ENCODE results near the gene HYI.

The HYI gene

DNA sequence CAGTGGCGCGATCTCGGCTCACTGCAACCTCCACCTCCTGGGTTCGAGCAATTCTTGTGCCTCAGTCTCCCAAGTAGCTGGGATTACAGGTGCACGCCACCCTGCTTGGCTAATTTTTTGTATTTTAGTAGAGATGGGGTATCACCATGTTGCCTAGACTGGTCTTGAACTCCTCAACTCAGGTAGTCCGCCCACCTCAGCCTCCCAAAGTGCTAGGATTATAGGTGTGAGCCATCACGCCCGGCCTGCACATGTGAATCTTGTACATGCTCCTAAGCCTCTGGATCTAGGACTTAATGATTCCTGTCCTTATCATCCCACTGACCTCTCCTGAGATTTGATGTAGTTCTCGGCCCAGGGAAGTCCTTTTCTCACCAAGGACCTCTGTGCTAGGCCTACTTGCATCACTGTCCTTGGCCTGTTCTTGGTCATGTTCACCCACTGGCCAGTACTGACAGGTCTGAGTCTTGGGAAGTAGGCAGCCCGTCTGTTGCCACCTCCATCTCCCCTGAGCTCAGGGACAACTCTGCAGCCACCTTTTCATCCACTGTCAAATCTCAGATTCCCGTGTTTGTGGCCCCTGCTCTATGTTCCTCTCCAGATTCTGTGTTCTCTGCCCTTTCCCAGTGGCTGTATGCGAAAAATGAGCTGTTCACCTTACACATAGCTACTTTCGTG is 9.4 kb downstream of the HYI start:
- DNase-seq, result no peak

DNA sequence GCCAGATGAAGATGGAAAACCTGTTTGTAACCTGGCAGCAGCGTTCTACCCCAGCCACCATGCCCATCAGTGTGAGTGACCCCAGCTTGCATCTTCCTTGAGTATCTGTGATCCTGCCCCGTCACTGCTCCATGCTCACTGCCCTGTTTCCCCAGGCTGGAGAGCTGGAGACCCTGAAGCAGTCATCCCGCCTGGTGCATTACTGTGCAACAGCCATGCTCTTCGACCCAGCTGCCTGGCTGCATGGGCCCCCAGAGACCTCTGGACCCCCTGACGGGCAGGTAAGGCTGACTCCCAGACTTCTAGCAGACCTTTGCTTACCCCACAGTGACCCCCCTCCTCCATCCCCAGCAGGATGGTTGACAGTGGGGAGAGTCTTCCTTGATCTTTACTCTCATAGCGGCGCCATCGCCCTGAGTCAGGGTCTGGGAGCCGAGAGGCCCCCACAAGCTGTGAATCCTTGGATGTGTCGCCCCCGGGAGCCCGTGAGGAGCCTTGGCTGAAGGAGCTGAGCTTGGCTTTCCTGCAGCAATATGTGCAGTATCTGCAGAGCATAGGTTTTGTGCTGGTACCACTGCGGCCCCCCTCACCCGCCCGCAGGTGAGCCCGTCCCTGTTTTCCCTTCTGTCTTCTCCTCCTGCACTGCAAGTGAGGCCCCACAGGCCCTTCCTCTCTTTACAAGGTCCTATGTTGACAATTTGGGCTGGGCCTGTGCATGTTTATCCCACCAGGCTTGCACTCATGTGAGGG is 10.4 kb downstream of the HYI start:
- DNase-seq, result no peak

DNA sequence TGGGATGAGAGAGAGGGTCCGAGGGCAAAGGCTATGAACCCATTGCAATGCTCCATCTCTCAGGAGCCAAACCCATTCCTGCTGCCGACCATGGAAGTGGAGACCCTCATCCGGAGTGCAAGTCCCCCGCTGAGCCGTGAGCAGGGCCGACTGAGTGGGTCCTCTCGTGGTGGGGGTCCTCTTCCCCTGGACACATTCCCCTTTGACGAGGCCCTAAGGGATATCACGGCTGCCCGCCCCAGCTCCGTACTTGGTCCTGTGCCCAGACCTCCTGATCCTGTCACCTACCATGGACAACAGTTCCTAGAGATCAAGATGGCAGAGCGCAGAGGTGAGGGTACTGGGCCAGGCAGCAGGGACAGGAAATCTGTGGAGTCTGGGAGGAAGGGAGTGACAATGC is 11.0 kb downstream of the HYI start:
- DNase-seq, result no peak

DNA sequence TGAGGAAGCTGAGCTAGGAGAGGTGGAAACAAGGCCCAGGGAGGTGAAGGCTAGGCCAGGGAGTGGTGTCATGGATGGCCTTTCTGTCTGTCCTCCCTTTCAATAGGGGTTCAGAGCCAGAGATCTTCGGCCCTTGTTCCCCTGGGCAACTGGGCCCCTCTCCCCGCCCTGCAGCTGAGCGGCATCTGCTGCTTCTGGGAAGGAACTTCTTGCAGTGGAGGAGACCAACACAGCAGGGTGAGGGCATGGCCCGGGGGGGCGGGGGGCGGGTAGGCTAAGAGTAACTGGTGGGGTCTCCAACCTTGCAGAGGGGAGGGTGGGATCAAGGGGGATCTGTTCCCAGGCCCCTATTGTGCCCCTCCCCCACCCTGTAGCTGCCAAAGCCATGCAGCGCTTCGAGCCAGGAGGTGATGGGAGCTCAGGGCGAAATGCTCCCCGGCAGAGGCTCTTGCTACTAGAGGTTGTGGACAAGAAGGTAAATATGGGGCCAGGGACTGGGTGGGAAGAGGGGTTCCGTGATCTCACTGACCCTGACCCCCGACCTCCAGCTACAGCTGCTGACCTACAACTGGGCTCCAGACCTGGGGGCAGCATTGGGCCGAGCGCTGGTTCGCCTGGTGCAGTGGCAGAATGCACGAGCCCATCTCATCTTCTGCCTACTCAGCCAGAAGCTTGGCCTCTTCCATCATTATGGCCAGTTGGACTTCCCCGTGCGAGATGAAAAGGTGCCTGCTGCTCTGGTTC is 11.7 kb downstream of the HYI start:
- DNase-seq, result no peak

DNA sequence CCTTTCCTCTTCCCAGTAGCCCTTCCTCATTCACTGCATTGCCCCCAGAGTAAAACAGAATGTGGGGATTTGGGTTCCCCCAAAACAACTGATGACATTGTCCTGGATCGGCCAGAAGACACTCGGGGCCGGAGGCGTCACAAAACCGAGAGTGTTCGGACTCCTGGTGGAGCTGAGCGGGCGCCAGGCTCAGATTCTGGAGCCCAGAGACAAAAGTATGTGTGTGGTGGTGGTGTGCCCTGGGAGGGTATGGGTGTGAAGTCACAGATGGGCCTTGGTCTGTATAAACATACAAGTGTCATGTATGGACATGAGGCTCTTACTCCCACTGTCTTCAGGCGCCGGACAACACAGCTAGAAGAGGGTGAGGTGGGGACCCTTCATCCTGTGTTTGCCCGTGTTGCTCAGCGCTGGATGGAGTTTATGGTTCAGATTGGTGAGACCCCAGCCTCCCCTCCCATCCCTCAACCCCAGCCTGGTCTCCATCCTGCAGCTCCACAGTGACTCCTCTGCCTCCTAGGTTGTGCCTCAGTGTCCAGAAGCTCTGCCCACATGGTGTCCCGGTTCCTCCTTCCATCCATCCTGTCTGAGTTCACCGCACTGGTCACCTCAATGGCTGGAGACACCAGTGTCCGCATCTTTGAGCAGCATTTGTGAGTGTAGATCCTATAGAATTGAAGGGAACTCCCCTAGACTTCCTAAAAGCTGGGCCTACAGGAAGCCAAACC is 12.4 kb downstream of the HYI start:
- no peak for DNase-seq

DNA sequence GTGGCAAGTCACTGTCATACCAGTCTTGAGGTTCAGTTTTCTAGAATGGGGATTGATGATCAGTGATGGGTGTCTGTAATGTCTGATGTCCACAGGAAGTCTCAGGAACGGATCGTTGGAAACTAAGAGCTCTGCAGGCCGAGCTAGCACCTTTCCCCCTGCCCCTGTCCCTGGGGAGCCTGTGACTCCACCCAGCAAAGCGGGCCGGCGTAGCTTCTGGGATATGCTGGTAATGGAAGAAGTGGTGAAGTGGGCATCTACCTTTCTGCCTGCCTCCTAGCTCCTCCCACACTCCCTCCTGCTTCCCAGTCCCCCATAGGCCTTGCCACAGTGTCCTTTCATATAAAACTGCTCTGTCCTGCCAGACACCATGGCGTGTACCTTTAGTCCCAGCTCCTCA is 13.4 kb downstream of the HYI start:
- DNase-seq, result peak; percentile 44

DNA sequence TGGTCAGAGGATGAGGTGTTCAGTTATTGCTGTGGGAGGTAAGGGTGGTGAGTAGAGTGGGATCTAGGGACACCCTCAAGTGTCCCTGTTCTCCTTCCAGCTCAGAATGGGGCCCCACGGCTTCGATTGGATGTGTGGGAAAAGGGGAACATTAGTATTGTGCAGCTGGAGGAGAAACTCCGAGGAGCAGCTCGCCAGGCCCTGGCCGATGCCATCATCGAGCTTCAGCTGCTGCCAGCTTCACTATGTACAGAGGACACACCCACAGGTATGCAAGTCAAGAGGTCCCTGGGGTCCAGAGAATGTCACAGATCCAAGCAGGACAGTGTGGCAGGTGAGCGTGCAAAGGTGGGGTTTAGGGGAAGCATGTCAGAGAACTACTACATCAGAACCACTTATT is 13.9 kb downstream of the HYI start:
- peak; percentile 92 for DNase-seq

DNA sequence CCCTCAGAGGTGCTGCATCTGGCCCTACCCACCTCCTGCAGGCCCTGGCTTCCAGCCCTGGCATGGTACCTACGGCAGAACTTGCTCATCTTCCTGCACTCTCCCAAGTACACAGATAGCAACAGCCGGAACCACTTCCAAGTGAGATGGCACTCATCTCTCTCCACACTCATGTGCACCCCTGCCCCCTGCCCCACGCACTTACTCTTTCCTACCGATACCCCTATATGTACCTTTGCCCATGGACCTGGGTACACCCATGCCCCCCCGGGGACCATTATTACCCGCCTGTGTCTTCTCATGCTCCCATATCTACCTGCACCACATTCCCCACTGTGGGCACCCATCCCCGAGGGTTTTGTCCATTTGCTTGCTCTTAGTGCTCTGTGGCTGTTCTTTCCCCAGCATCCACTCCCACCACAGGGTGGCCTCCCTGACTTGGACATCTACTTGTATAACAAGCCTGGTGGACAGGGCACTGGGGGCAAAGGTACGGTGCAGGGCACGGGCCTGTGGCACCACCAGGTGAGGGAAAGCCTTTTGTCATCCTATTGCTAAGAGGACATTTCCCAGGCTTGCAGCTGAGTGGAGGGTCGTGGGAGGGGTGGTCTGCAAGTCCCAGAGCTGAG is 14.7 kb downstream of the HYI start:
- no peak for DNase-seq

DNA sequence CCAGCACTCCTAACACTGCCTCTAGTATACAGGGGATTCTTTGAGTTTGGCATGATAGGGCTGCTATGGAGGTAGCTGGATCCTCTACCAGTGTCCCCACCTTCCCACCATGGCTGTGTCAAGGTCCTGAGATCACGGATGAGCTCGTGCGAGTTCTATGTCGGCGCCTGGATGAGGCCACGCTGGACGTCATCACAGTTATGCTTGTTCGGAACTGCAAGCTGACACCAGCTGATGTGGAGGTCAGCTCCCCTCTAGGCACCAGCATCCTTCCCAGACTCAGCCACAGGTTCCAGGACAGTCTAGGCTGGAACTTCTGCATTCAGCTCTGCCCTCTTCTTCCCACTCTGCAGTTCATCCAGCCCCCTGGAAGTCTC is 15.2 kb downstream of the HYI start:
- DNase-seq, result no peak

DNA sequence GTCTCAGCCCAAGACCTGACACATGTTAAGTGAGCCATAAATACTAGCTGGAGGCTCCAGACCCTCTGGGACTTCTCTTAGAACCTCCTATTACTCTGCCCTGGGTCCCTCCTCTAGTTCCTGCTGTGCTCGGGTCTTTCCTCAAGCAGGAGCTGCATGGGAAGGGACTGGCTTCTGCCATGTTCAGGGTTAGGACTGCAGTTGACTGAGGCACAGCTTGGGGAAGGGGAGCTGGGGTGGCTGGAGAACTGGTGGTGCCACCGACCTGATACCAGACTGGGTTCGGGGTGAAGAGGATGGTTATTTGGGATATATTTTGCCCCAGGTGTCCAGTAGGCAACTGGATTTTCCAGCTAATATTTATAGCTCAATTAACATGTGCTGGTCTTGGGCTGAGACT is 15.7 kb downstream of the HYI start:
- DNase-seq, result no peak

DNA sequence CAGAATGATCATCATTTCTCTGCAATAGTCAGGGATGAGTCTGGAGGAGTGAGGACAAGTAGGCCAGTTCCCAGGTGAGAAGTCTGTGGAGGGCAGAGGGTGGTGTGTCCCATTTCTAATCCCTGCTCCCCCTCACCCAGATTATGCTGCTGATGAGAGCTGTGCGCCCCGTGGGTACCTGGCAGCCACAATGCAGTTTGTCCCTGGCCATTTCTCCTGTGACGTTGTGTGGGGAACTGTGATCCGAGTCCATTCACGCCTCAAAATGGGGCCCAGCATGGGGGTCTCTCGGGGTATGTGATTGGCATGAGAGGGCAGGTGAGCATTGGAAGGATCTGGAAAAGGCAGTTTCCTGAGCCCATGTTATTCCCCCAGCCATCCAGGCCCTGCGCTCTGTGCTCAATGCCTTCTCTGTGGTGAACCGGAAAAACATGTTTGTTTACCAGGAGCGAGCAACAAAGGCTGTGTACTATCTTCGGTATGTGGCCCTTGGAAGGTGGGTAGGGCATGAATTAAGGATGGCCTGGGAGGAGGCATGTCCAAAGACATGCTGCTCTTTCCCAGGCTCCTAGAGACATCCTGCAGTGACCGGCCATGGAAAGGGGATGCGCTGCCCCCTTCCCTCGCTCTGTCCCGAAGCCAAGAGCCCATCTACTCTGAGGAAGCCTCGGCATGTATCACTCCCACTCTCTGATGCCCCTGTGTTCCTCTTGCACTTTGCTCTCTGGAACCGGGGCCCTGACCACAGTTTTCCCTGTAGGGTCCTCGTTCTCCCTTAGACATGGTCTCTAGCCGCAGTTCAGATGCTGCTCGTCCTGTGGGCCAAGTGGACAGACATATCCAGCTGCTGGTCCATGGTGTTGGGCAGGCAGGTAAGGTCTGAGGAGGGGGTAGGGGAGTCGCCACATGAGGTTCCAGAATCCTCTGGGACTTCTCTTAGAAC is 16.4 kb downstream of the HYI start:
- no peak for DNase-seq

DNA sequence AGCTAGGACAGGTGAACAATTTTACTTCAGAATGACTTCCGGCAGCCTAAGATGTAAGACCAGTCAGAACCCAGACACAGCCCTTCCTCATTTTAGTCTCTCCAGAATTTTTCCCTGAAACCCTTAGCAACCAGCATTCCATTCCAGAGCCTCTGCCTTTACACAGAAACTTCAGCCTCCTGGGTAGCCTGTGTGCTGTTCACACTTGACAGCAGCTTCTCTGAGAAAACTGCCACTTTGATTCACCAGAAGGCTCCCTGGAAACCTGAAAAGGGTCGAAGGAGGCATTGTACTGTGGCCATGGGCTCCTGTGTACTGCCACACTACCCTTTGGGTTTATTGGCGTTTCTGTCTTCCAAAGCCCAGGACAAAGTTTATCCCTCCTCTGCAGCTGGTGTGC is 17.4 kb downstream of the HYI start:
- DNase-seq, result no peak

DNA sequence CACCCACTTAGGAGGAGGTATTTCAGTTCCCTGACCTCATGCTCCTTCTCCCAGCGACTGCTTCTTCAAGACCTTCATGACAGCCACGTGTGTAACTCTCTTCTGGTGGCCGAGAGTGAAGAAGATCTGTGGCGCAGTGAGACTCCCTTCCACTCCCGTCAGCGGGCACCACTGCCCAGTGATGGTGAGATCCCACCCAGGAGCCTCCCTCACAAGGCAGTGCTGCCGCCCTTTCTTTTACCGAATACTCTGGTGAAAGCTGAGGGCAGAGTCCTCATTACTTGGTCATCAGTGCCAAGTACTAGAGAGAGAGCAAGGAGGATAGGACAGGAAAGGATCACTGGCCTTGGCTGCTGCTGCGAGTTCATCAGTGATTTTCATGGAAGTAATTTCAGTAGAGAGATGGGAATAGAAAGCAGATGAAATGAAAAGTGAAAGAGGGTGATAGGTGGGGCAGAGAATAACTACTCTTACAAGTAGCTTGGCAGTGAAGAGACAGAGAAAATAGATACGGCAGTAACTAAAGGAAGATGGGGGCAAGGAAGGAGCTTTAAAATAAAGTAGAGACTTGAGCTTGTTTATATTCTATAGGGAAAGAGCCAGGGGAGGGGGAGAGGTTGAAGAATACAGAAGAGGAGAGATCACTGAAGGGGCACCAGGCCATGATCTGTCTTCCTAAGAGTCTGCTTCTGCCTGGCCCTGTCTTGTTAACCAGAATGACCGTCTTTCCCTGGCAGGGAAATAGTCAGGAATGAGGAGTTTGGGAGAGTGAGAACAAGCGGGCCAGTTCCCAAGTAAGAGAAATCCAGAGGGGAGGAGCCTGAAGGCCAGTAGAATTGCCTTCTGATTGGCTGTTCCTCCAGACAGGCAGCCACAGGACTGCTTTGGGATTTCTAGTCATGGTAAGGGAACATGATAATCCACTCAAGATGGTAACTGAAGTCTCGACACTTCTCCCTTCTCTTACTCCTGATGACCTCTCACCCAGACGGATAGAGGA is 18.3 kb downstream of the HYI start:
- no peak for DNase-seq

DNA sequence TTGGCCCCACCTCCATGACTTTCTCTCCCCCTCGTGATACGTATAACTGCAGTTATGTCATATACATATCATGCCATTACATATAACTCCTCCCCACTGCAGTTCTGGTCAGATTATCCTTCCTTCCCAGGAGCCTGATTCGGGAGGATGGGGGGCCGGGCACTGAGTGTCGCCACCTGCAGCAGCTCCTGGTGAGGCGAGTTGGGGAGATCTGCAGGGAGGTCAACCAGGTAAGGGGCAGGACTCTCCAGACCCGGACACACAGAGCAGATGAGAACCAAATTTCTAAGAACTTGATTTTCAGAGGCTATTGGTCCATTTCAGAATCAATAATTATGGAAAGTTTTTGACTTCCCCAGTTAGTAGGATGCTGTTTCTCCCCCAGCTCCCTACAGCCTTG is 19.5 kb downstream of the HYI start:
- no peak for DNase-seq

DNA sequence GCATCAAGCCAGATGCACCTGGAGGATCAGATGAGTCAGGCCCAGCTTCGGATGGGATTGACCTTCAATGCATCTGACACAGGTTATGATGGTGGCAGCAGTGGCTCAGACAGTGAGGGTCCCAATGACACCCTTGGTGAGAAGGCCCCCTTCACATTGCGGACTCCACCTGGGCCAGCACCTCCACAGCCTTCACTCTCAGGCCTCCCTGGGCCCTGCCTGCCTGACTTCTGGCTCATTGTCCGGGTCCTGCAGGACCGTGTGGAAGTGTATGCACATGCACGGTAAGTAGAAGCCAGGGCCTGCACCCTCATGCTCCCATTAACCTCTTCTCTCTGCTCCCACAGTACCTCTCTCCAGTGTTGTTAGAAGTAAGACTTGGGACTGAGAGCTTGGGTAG is 20.8 kb downstream of the HYI start:
- DNase-seq, result no peak

DNA sequence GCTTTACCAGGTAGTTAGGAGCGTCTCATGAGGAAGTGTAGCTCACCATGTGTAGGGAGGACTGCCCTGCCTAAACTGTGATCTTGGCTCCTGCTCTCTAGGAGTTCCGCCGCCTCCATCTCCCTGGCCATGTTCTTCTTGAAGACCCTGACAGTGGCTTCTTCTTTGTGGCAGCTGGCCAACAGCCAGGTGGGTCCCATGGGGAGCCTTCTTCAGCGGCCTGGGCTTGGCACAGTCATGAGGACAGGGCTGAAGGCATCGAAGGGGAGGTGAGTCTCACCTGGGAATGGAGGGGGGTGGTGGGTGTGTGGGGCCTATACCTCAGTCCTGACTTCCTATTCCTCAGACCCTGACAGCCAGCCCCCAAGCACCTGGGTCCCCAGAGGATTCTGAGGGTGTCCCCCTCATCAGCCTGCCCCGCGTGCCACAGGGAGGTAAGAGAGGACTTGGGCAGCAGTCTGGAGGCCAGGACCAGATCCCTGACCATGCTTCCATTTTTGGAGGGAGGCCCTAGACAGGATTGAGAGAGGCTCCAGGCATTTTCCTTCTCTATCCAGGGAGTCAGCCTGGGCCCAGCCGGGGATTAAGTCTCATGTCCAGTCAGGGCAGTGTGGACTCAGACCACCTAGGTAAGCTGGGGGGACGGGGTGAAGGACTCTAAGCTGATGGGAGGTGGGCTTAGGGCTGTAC is 21.4 kb downstream of the HYI start:
- no peak for DNase-seq

DNA sequence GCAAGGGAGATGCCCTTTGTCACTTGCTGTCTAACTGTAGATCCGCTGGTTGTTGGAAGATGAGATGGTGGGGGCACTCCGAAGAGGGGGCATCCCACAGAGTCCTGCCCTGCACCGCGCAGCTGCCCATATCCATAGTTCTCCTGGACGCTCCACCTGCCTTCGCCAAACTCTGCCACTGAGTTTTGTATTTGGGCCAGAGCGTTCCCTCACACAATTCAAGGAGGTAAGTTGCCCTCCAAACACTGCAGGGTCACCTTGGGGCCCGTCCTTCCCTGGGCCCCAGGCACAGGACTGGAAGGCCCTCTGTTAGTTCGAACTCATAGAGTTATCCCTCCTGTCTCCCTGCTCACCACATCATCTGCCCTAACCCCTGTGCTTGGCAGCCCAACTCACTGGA is 22.1 kb downstream of the HYI start:
- DNase-seq, result no peak

DNA sequence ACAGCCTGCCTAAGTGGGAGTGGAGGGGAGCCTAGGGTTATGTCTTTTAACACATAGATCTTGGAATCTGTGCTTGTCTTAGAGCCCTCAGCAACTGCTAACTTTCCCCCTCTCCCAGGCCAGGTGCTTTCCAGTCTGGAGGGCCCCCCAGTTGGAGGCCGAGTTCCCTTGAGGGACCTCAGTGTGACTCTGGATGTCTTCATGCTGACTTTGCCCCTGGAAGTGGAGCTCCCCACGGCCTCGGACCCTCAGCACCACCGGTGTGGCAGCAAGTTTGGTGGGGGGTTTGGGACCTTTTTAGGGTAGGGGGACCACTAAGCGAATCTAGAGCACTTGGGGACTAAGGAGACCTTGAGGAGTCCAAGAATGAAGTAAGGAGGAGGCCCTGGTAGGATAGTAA is 22.9 kb downstream of the HYI start:
- DNase-seq, result no peak

DNA sequence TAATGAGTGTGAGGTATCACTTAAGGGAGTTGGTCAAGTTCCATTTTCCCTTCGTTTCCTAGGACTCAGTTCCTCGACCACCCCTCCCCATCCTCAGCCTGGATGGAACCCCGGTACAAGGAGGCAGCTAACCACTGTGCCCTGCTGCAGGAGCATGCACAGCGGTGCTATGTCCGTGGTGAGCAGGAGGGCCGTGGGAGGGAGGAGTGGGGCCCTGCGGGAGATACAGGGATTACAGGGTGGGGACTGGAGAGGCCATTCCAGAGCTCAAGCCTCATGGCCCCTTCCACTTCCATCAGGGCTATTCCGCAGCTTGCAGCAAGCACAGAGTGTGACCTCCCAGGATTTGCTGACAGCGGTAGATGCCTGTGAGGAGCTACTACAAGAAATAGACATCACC is 25.8 kb downstream of the HYI start:
- no peak for DNase-seq

DNA sequence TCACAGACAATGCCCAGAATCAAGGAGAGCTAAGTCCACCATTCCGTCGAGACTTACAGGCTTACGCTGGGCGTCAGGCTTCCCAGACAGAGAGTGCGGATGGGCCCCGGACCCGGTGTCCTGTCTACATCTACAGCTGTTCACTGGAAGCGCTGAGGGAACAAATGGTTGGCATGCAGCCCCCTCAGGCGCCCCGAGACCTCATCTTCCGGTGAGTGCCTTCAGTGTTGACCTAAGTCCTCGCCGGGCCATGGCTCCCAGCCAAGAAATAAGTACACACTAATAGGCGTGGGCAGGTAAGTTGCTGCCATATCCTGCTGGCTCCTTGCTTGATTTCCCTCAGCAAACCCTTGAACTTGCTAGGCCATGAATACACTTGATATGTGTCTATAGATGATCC is 26.2 kb downstream of the HYI start:
- no peak for DNase-seq

All from NCI-H1105 (cell line).